T-cell (primary cell): ENCODE data around the gene SEL1L2. TPM values are rescaled to one million over a fixed set of nuclear protein-coding genes. Genes with fewer than 3 reads are reported as not detected.

Source experiments
- ATAC-seq, 4 experiments: fragments of 200-7000 bp in 3 of 4; fragments of 150-1000 bp in 1 of 4; cut with Tn5 transposase; replicated peaks in 1 of 4; 1 replicate in 3 of 4; 2 replicates in 1 of 4; pipeline ENCODE4 v1.10.0; 2021; ENCODE audit warnings: moderate library complexity in 3 of 4, mild to moderate bottlenecking in 2 of 4, moderate number of reproducible peaks in 1 of 4
- CTCF ChIA-PET, 2 donors: fragments of 300-600 bp; sonication (Branson Sonifier 250); formaldehyde crosslinking; loops; one replicate each; lab custom pipeline; 2022; ENCODE audit warnings: antibody characterized with exemption in 2 of 2; lab: Charles Lee
- POLR2A ChIA-PET, 2 donors: fragments of 300-600 bp; sonication (Branson Sonifier 250); formaldehyde crosslinking; loops; one replicate each; lab custom pipeline; 2022; ENCODE audit warnings: antibody characterized with exemption in 2 of 2; lab: Charles Lee
- DNase-seq, 35 experiments: peaks; one replicate each; pipeline versions ENCODE4 v3.0.0 to v3.0.0-alpha.2; 2013 to 2023
- H3K27ac ChIP-seq: one replicate; pipeline ENCODE4 v1.5.1; 2013; ENCODE audit warnings: low read length
- H3K27me3 ChIP-seq, 2 experiments: replicated peaks in 1 of 2; 1 replicate in 1 of 2; 2 replicates in 1 of 2; pipeline versions ENCODE4 v1.6.1 to v1.7.0; 2013; ENCODE audit warnings: low read length in 1 of 2, mixed read lengths in 1 of 2; ENCODE audit not compliant: control insufficient read depth in 2 of 2, insufficient read depth in 2 of 2; ENCODE audit errors: extremely low read depth in 1 of 2
- H3K36me3 ChIP-seq, 2 donors: 1 replicate in 1 of 2; 2 replicates in 1 of 2; pipeline versions ENCODE4 v1.6.1 to v1.7.0; 2013; ENCODE audit warnings: low read length in 1 of 2; ENCODE audit not compliant: control insufficient read depth in 2 of 2, insufficient read depth in 1 of 2; ENCODE audit errors: extremely low read depth in 1 of 2
- H3K4me1 ChIP-seq, 2 experiments: 1 replicate in 1 of 2; 2 replicates in 1 of 2; pipeline versions ENCODE4 v1.6.1 to v1.7.0; 2013; ENCODE audit warnings: low read length in 2 of 2, mixed read lengths in 1 of 2; ENCODE audit not compliant: insufficient read depth in 2 of 2, control insufficient read depth in 1 of 2; ENCODE audit errors: extremely low read depth in 1 of 2
- H3K4me3 ChIP-seq, 2 donors: 1 replicate in 1 of 2; 2 replicates in 1 of 2; pipeline versions ENCODE4 v1.5.1 to v1.7.0; 2013; ENCODE audit warnings: mild to moderate bottlenecking in 2 of 2, low read length in 1 of 2, moderate library complexity in 1 of 2; ENCODE audit not compliant: control insufficient read depth in 1 of 2; ENCODE audit errors: extremely low read depth in 1 of 2
- H3K9me3 ChIP-seq: 2 replicates; pipeline ENCODE4 v1.7.0; 2013
- H3K27ac Mint-ChIP-seq, 2 donors: one replicate each; pipeline ENCODE4 v1.8.0; 2020 to 2021; ENCODE audit warnings: mild to moderate bottlenecking in 2 of 2, mixed read lengths in 2 of 2
- H3K27me3 Mint-ChIP-seq, 2 donors: one replicate each; pipeline ENCODE4 v1.8.0; 2021 to 2022; ENCODE audit warnings: mixed read lengths in 2 of 2
- H3K36me3 Mint-ChIP-seq: one replicate; pipeline ENCODE4 v1.8.0; 2021; ENCODE audit warnings: mixed read lengths
- H3K4me1 Mint-ChIP-seq, 3 donors: one replicate each; pipeline ENCODE4 v1.8.0; 2020 to 2022; ENCODE audit warnings: mixed read lengths in 3 of 3, mild to moderate bottlenecking in 1 of 3
- H3K4me3 Mint-ChIP-seq, 3 donors: one replicate each; pipeline ENCODE4 v1.8.0; 2020 to 2022; ENCODE audit warnings: mild to moderate bottlenecking in 3 of 3, mixed read lengths in 3 of 3, moderate library complexity in 3 of 3
- H3K9me3 Mint-ChIP-seq, 3 donors: one replicate each; pipeline ENCODE4 v1.8.0; 2020 to 2022; ENCODE audit warnings: mixed read lengths in 3 of 3
- WGBS: methylation state at CpG from one replicate; pipeline ENCODE4 v1.1.5; 2013; ENCODE audit warnings: missing lambda C conversion rate; ENCODE audit not compliant: insufficient coverage; 5-methylcytosine and 5-hydroxymethylcytosine counted together
- total RNA-seq, 35 experiments: library from RNA in 6 of 35; stranded (reverse) in 6 of 35; fragments of 120-200 nt in 1 of 35; gene quantifications; one replicate each; pipeline versions ENCODE4 v1.2.1 to v1.2.4 and lab custom pipeline; 2013 to 2026

SEL1L2 gene
- total RNA-seq, 5 donors from 2014 or later (not counting 1 experiment from before 2014, with no cell fraction given) = not detected

DNA sequence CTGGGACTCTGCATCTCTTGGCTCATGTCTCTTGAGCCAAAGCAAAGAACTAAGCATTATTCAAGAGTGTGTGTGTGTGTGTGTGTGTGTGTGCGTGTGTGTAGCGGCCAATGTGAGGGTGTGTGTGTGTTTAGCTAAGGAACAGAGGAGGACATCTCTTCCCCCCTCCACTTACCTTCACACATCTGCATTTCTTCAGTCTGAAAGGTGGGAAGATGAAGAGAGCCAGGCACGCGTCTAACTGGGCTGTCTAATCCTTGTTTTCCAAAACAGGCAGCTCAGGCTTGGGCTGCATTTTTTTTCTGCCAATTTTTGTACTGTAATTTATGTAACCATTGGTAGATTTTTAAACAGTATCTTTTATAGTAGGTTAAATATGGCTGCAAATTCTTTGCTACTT, 146.1 kb downstream of the SEL1L2 start:
- no peaks in the 10 kb centered on the region for H3K9me3 Mint-ChIP-seq
- no peak for ATAC-seq

GRCh38 chr20:13841206-13841605, 149.2 kb downstream of the SEL1L2 start:
- ChIA-PET POLR2A (no interaction called here), CTCF (no interaction called here)
- Mint-ChIP-seq H3K4me1 (no peaks in the 10 kb centered on the region), H3K27ac (no peak overlapping the region), H3K9me3 (no peaks in the 10 kb centered on the region), H3K27me3 (peaks cover 14 to 19% of the 10 kb centered on the region in 2 donors), H3K36me3 (no peaks in the 10 kb centered on the region), H3K4me3 (no peak overlapping the region)
- H3K36me3 ChIP-seq = no peaks in the 10 kb centered on the region
- H3K4me1 ChIP-seq = no peaks in the 10 kb centered on the region
- DNase-seq = no peak
- peaks cover 0 to 14% of the 10 kb centered on the region in 2 experiments for H3K27me3 ChIP-seq
- ATAC-seq = no peak
- 100% methylated on average over 1 of the region's 3 CpGs for WGBS
- no peak overlapping the region for H3K4me3 ChIP-seq
- H3K9me3 ChIP-seq = no peaks in the 10 kb centered on the region
- H3K27ac ChIP-seq = no peak overlapping the region

More for the DNA sequence above, 146.1 kb downstream of the SEL1L2 start:
- no peak overlapping the region for H3K4me3 ChIP-seq
- no peaks in the 10 kb centered on the region for H3K4me1 Mint-ChIP-seq
- no peaks in the 10 kb centered on the region for H3K36me3 Mint-ChIP-seq
- H3K36me3 ChIP-seq = no peaks in the 10 kb centered on the region
- H3K4me1 ChIP-seq = no peaks in the 10 kb centered on the region
- H3K27ac ChIP-seq = no peak overlapping the region
- H3K4me3 Mint-ChIP-seq = no peak overlapping the region
- H3K9me3 ChIP-seq = no peaks in the 10 kb centered on the region
- no peak overlapping the region for H3K27ac Mint-ChIP-seq
- ChIA-PET POLR2A (no interaction called here), CTCF (no interaction called here)
- H3K27me3 ChIP-seq = peaks cover 0 to 12% of the 10 kb centered on the region in 2 experiments
- no CpG with 5 or more reads among the region's 4 CpGs for WGBS
- no peak for DNase-seq
- peaks cover 10 to 13% of the 10 kb centered on the region in 2 donors for H3K27me3 Mint-ChIP-seq

DNA sequence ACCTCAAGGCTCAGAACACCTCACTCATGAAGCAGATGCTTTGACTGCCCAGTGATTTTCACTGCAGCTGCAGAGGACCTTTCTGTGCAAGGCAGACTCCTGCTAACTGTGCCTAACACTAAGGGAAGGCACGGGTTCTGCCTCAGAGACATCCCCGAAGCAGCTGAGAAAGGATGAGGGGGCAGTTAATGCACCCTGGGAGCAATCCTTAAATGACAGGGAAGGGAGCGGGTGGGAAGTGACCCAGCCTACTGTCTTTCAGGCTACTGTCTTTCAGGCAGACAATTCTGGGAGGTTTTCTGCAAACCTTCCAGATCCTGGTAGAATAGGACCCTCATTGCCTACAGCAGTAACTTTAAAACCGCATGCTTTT, 150.3 kb downstream of the SEL1L2 start:
- ChIA-PET POLR2A (no interaction called here), CTCF (no interaction called here)
- H3K27ac Mint-ChIP-seq = no peak overlapping the region

GRCh38 chr20:13839421-13840092, 150.9 kb downstream of the SEL1L2 start:
- peaks cover 0 to 19% of the 10 kb centered on the region in 2 experiments for H3K27me3 ChIP-seq
- no peak overlapping the region for H3K4me3 ChIP-seq
- ChIA-PET POLR2A (no interaction called here), CTCF (no interaction called here)
- Mint-ChIP-seq H3K9me3 (no peaks in the 10 kb centered on the region), H3K27ac (no peak overlapping the region), H3K36me3 (no peaks in the 10 kb centered on the region), H3K4me3 (no peak overlapping the region), H3K27me3 (peaks cover 19% of the 10 kb centered on the region in 2 donors), H3K4me1 (no peaks in the 10 kb centered on the region)
- ATAC-seq (no peak), DNase-seq (no peak)
- WGBS = 68% methylated on average over 3 of the region's 4 CpGs
- H3K36me3 ChIP-seq = no peaks in the 10 kb centered on the region
- no peak overlapping the region for H3K27ac ChIP-seq
- no peaks in the 10 kb centered on the region for H3K4me1 ChIP-seq
- H3K9me3 ChIP-seq = no peaks in the 10 kb centered on the region

More for the DNA sequence above, 150.3 kb downstream of the SEL1L2 start:
- DNase-seq = no peak
- H3K9me3 ChIP-seq = no peaks in the 10 kb centered on the region
- ATAC-seq = no peak
- H3K4me1 ChIP-seq = no peaks in the 10 kb centered on the region
- no peaks in the 10 kb centered on the region for H3K36me3 ChIP-seq
- no peaks in the 10 kb centered on the region for H3K9me3 Mint-ChIP-seq
- peaks cover 0 to 19% of the 10 kb centered on the region in 2 experiments for H3K27me3 ChIP-seq
- no peak overlapping the region for H3K4me3 Mint-ChIP-seq
- H3K4me1 Mint-ChIP-seq = no peaks in the 10 kb centered on the region
- 63% methylated on average over 3 of the region's 4 CpGs for WGBS
- peaks cover 19% of the 10 kb centered on the region in 2 donors for H3K27me3 Mint-ChIP-seq
- no peak overlapping the region for H3K27ac ChIP-seq
- no peaks in the 10 kb centered on the region for H3K36me3 Mint-ChIP-seq
- no peak overlapping the region for H3K4me3 ChIP-seq

GRCh38 chr20:13838664-13839063, 151.8 kb downstream of the SEL1L2 start:
- Mint-ChIP-seq H3K4me3 (no peak overlapping the region), H3K36me3 (no peaks in the 10 kb centered on the region), H3K4me1 (no peaks in the 10 kb centered on the region), H3K27me3 (peaks cover 16 to 19% of the 10 kb centered on the region in 2 donors), H3K27ac (no peak overlapping the region), H3K9me3 (no peaks in the 10 kb centered on the region)
- Histone ChIP-seq H3K27ac (no peak overlapping the region), H3K4me3 (no peak overlapping the region), H3K9me3 (no peaks in the 10 kb centered on the region), H3K36me3 (no peaks in the 10 kb centered on the region), H3K4me1 (no peaks in the 10 kb centered on the region), H3K27me3 (peaks cover 0 to 19% of the 10 kb centered on the region in 2 experiments)
- ChIA-PET CTCF (no interaction called here), POLR2A (no interaction called here)
- ATAC-seq = no peak
- 75% methylated on average over 7 of the region's 7 CpGs for WGBS
- DNase-seq = no peak

DNA sequence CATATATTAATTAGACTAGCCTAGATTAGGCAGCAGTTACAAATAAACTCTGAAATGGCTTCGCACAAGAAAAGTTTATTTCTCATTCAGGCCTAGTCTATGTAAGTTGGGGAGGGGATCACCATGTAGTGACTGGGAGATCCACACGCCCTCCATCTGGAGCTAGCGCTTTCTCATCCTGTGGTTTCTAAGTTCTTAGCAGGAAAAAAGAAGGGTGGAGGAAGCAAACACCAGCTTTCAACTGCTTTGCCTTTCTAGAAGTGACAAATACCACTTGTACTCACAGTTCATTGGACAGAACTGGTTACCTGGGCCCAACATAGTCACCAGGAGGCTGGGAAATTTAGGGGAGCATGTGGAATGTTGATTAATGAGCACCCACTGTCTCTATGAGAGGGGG, 158.9 kb downstream of the SEL1L2 start:
- Histone ChIP-seq H3K27ac (no peak overlapping the region), H3K27me3 (peaks cover 0 to 9% of the 10 kb centered on the region in 2 experiments), H3K36me3 (no peaks in the 10 kb centered on the region), H3K9me3 (no peaks in the 10 kb centered on the region), H3K4me3 (no peak overlapping the region), H3K4me1 (no peaks in the 10 kb centered on the region)
- ATAC-seq = no peak
- no peaks in the 10 kb centered on the region for H3K4me1 Mint-ChIP-seq
- H3K9me3 Mint-ChIP-seq = peaks cover 0 to 4% (median 0%) of the 10 kb centered on the region in 3 donors
- no peak for DNase-seq
- peaks cover 5 to 15% of the 10 kb centered on the region in 2 donors for H3K27me3 Mint-ChIP-seq
- CTCF ChIA-PET = no interaction called here
- no peak overlapping the region for H3K27ac Mint-ChIP-seq
- H3K4me3 Mint-ChIP-seq = no peak overlapping the region
- no peaks in the 10 kb centered on the region for H3K36me3 Mint-ChIP-seq
- POLR2A ChIA-PET = no interaction called here
- 80% methylated on average over 2 of the region's 3 CpGs for WGBS
